ENCODE results near the gene TEK. TPM values are rescaled to one million over a fixed set of nuclear protein-coding genes. Genes with fewer than 3 reads are reported as not detected.
A peak's percentile ranks its signal among the peaks of the same experiment; 100 is the strongest.

TEK gene
- total and polyA plus RNA-seq, 12 donors: 6.7 to 33.1 (median 15.9) TPM

- Histone ChIP-seq H3K27ac (no peak overlapping the region), H3K4me3 (no peak overlapping the region), H3K27me3 (no peaks in the 10 kb centered on the region), H3K9me3 (peaks cover 0 to 14% (median 10%) of the 10 kb centered on the region in 11 donors), H3K4me1 (peaks cover 0 to 46% (median 25%) of the 10 kb centered on the region in 9 donors), H3K36me3 (peaks cover 0 to 47% (median 0%) of the 10 kb centered on the region in 9 donors)
- DNase-seq (no peak), ATAC-seq (no peak)
- WGBS, 2 donors: 67 to 74% methylated on average over 3 of the region's 3 CpGs
- intact Hi-C loops (cut with DNase I): no loop called here
- TF ChIP-seq CTCF (IDR thresholded peaks at IDR 0.05): no peak
Observed at GRCh38 chr9:27182421-27182820, 73.4 kb downstream of the TEK start.

- no peak for DNase-seq
- intact Hi-C loops (cut with DNase I): no loop called here
Observed at GRCh38 chr9:27183131-27183530, 74.1 kb downstream of the TEK start.

DNA sequence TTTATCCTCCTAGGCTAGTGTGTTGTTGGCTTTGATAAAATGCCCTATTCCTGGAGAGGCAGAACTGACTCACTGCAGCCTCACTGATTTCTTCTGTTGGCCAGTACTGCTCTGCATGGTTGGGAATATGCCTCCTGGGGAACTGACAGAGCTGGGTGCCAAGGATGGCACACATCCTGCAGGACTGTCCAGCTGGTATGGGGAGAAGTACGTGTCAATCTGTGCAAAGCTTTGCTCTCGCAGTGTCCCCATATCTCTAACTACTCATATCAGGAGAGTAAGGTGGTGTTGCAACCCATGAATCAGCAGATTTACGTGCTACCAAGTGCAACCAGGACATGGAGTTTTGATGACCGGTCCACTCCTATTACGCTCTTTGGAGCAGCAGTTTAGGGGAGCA, 74.7 kb downstream of the TEK start:
- ATAC-seq (peak in 1 of 8 donors; percentile 45), DNase-seq (no peak)
- WGBS, 2 donors: 89 to 91% methylated on average over 5 of the region's 5 CpGs
- TF ChIP-seq CTCF (IDR thresholded peaks at IDR 0.05): no peak
- intact Hi-C loops (cut with DNase I): no loop called here
- no peak overlapping the region for H3K27ac ChIP-seq
- peaks cover 0 to 46% (median 25%) of the 10 kb centered on the region in 9 donors for H3K4me1 ChIP-seq
- peaks cover 0 to 58% (median 0%) of the 10 kb centered on the region in 9 donors for H3K36me3 ChIP-seq
- no peaks in the 10 kb centered on the region for H3K27me3 ChIP-seq
- H3K9me3 ChIP-seq: peaks cover 0 to 4% (median 0%) of the 10 kb centered on the region in 11 donors
- H3K4me3 ChIP-seq: no peak overlapping the region

More at GRCh38 chr9:27183131-27183530, 74.1 kb downstream of the TEK start:
- WGBS, 2 donors: 97 to 100% methylated on average over 2 of the region's 2 CpGs
- no peak overlapping the region for H3K4me3 ChIP-seq
- no peak for ATAC-seq
- peaks cover 0 to 54% (median 0%) of the 10 kb centered on the region in 9 donors for H3K36me3 ChIP-seq
- H3K27me3 ChIP-seq: no peaks in the 10 kb centered on the region
- H3K27ac ChIP-seq: no peak overlapping the region
- no peak for TF ChIP-seq CTCF (IDR thresholded peaks at IDR 0.05)
- H3K4me1 ChIP-seq: peaks cover 0 to 46% (median 25%) of the 10 kb centered on the region in 9 donors
- H3K9me3 ChIP-seq: peaks cover 0 to 10% (median 5%) of the 10 kb centered on the region in 11 donors

GRCh38 chr9:27184556-27185351, 75.7 kb downstream of the TEK start:
- Histone ChIP-seq H3K4me1 (peaks cover 0 to 45% (median 25%) of the 10 kb centered on the region in 9 donors), H3K27me3 (no peaks in the 10 kb centered on the region), H3K36me3 (peaks cover 0 to 66% (median 0%) of the 10 kb centered on the region in 9 donors), H3K27ac (peak overlapping the region in 5 of 10 donors; percentile 12 to 56 (median 33)), H3K4me3 (no peak overlapping the region), H3K9me3 (no peaks in the 10 kb centered on the region)
- DNase-seq: peak in 1 of 2 donors; percentile 19
- intact Hi-C loops (cut with DNase I): loop anchor here in 2 of 10 donors (5.0 kb wide), 1 partner anchor 67 kb away; no protein-coding TSS in a partner anchor
- 57 to 67% methylated on average over 5 of the region's 5 CpGs for WGBS, 2 donors
- ATAC-seq: peak in 7 of 8 donors; percentile 37 to 80 (median 64)
- TF ChIP-seq CTCF (IDR thresholded peaks at IDR 0.05): no peak

Data from heart right ventricle (tissue), 16 donors.